GM12892 (cell line): ENCODE measurements around the gene GOSR1.

Experiments
- POLR2A ChIP-seq: IDR thresholded peaks from 2 replicates; pipeline ENCODE4 v1.6.1; 2011; ENCODE audit warnings: low read depth, low read length, control low read depth
- POLR2AphosphoS5 ChIP-seq: IDR thresholded peaks from 2 replicates; pipeline ENCODE4 v1.6.1; 2011; ENCODE audit warnings: low read depth, low read length, control low read depth
- TAF1 ChIP-seq: IDR thresholded peaks from 2 replicates; pipeline ENCODE4 v1.6.1; 2011; ENCODE audit warnings: low read depth, mild to moderate bottlenecking, control low read depth, low read length, borderline replicate concordance

- TF ChIP-seq POLR2A (no peak), POLR2AphosphoS5 (no peak), TAF1 (no peak)
Measured at GRCh38 chr17:30514895-30515596, 37.8 kb downstream of the GOSR1 start.
